ENCODE measurements around the gene SCART1. TPM values are rescaled to one million over a fixed set of nuclear protein-coding genes. Genes with fewer than 3 reads are reported as not detected.

The SCART1 gene
- total and polyA plus RNA-seq, 2 of the 4 experiments (the other 2 are of a cell fraction): 0.54 to 2.1 TPM

DNA sequence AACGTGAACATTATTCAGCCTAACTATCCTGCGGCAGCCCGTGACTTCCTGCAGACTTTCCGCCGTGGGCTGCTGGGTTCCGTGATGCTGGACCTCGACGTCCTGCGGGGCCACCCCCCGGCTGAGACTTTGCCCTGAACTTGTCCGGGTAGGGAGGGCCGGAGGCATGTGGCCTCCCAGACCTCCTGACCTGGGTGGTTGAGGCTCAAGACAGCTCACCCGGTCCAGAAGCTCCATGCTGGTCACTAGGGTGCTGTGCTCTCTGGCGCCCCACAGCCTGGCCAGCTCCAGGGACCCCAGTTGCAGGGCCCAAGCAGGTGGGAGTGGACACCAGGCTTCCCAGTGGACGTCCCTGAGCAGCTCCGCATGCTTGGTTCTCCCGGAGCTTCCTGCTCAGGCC lies 33.7 kb upstream of the SCART1 start:
- peaks cover 30% of the 10 kb centered on the region for H3K36me3 ChIP-seq (ENCODE audit: control insufficient read depth, insufficient read depth, low read length)
- no peak overlapping the region for H3K27ac ChIP-seq (ENCODE audit: insufficient read depth, low read length)
- no peak overlapping the region for H2AK9ac ChIP-seq (replicated peaks; ENCODE audit: low read depth, low read length, poor library complexity)
- H3K4me1 ChIP-seq (ENCODE audit: control insufficient read depth, insufficient read depth, low read length): no peaks in the 10 kb centered on the region; the same call in 1 of the 2 replicates
- ChIA-PET CTCF (no interaction called here), POLR2A (ENCODE audit: unreplicated experiment) (no interaction called here)
- no peak overlapping the region for H3K4me3 ChIP-seq (ENCODE audit: insufficient read depth, low read depth, low read length)
- intact Hi-C loops (cut with micrococcal nuclease) (no loop called here), in situ Hi-C loops (cut with MboI; ENCODE audit: low sequenced_read_pairs) (no loop called here), dilution Hi-C loops (cut with HindIII; ENCODE audit: low sequenced_read_pairs, unreplicated experiment) (no loop called here)
- no peak overlapping the region for H3K4ac ChIP-seq (ENCODE audit: low read depth, low read length)
- H3K9me3 ChIP-seq (ENCODE audit: control insufficient read depth, insufficient read depth, low read length): no peaks in the 10 kb centered on the region
- no peak overlapping the region for H2BK15ac ChIP-seq (ENCODE audit: low read depth, low read length)
- no peaks in the 10 kb centered on the region; the same call in none of the 2 replicates for H4K20me1 ChIP-seq (ENCODE audit: insufficient read depth, low read length)
- H3K18ac ChIP-seq (ENCODE audit: low read depth, low read length): no peak overlapping the region
- H3K79me1 ChIP-seq (ENCODE audit: low read depth in 1 of 2, low read length in 2 of 2): peaks cover 6 to 7% of the 10 kb centered on the region in 2 experiments; a peak in 1 of 4 replicates
- no peak overlapping the region for H2BK20ac ChIP-seq (ENCODE audit: low read depth, low read length)
- WGBS, 2 experiments (ENCODE audit: extremely low coverage in 2 of 2, insufficient read length in 1 of 2): 89% methylated on average over 11 of the region's 17 CpGs; no CpG with 5 or more reads in 1 of the 2 experiments
- DNase-seq (no peak), ATAC-seq (ENCODE audit: low read depth) (no peak)
- no peak overlapping the region for H4K5ac ChIP-seq (ENCODE audit: low read depth, low read length)
- no TSS peak for BruUV-seq (replicated peaks)
- no peak overlapping the region for H2BK120ac ChIP-seq (ENCODE audit: low read depth, low read length)
- H3K9me1 ChIP-seq (ENCODE audit: insufficient read depth, low read length): no peaks in the 10 kb centered on the region
- H3K4me2 ChIP-seq (ENCODE audit: low read depth, low read length): no peak overlapping the region
- H4K91ac ChIP-seq (ENCODE audit: insufficient read depth, low read depth, low read length): no peak overlapping the region
- no peak overlapping the region for H2AK5ac ChIP-seq (ENCODE audit: low read depth, low read length)
- no peak overlapping the region for H4K8ac ChIP-seq (ENCODE audit: low read depth in 2 of 2, low read length in 2 of 2)
- H3K56ac ChIP-seq (ENCODE audit: extremely low read depth, insufficient read depth, low read length): no peak overlapping the region
- TF ChIP-seq FOS (IDR thresholded peaks at IDR 0.05; ENCODE audit: low read depth, low read length): no peak
- TF ChIP-seq NFE2L2 (IDR thresholded peaks at IDR 0.05; ENCODE audit: low read depth, low read length): no peak
- no peak for TF ChIP-seq MAZ (IDR thresholded peaks at IDR 0.05; ENCODE audit: borderline replicate concordance, low read depth, low read length)
- TF ChIP-seq RAD21 (IDR thresholded peaks at IDR 0.05; ENCODE audit: low read length): no peak
- TF ChIP-seq CEBPB (IDR thresholded peaks at IDR 0.05; ENCODE audit: low read depth, low read length): no peak
- TF ChIP-seq, protein P1, sequence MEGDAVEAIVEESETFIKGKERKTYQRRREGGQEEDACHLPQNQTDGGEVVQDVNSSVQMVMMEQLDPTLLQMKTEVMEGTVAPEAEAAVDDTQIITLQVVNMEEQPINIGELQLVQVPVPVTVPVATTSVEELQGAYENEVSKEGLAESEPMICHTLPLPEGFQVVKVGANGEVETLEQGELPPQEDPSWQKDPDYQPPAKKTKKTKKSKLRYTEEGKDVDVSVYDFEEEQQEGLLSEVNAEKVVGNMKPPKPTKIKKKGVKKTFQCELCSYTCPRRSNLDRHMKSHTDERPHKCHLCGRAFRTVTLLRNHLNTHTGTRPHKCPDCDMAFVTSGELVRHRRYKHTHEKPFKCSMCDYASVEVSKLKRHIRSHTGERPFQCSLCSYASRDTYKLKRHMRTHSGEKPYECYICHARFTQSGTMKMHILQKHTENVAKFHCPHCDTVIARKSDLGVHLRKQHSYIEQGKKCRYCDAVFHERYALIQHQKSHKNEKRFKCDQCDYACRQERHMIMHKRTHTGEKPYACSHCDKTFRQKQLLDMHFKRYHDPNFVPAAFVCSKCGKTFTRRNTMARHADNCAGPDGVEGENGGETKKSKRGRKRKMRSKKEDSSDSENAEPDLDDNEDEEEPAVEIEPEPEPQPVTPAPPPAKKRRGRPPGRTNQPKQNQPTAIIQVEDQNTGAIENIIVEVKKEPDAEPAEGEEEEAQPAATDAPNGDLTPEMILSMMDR (conservative IDR thresholded peaks at IDR 0.05; ENCODE audit: low read depth, low read length): no peak
- no peak for TF ChIP-seq RCOR1 (IDR thresholded peaks at IDR 0.05; ENCODE audit: insufficient replicate concordance, low read length)
- TF ChIP-seq MAFK (IDR thresholded peaks at IDR 0.05; ENCODE audit: low read depth, low read length): no peak
- no peak for TF ChIP-seq MXI1 (IDR thresholded peaks at IDR 0.05; ENCODE audit: borderline replicate concordance, low read depth, low read length)
- TF ChIP-seq, protein P2, sequence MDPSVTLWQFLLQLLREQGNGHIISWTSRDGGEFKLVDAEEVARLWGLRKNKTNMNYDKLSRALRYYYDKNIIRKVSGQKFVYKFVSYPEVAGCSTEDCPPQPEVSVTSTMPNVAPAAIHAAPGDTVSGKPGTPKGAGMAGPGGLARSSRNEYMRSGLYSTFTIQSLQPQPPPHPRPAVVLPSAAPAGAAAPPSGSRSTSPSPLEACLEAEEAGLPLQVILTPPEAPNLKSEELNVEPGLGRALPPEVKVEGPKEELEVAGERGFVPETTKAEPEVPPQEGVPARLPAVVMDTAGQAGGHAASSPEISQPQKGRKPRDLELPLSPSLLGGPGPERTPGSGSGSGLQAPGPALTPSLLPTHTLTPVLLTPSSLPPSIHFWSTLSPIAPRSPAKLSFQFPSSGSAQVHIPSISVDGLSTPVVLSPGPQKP (IDR thresholded peaks at IDR 0.05; ENCODE audit: borderline replicate concordance, low read depth, low read length): no peak
- peaks cover 3% of the 10 kb centered on the region; the same call in 1 of the 2 replicates for H3K27me3 ChIP-seq (ENCODE audit: control insufficient read depth, insufficient read depth, low read length)
- no peak overlapping the region for H3K9ac ChIP-seq (ENCODE audit: low read depth, low read length)
- H3K23ac ChIP-seq (ENCODE audit: low read depth, low read length): no peak overlapping the region
- H3K14ac ChIP-seq (replicated peaks; ENCODE audit: low read depth, low read length): no peak overlapping the region
- H2AFZ ChIP-seq (replicated peaks; ENCODE audit: low read length, poor library complexity): no peak overlapping the region
- H2BK5ac ChIP-seq (ENCODE audit: low read depth, low read length, poor library complexity, severe bottlenecking): no peak overlapping the region
